Activated B cell treated with CpG ODN at 0.5 μM for 24 hours (primary cell): Measurements from ENCODE around the gene UPK1B. TPM values are rescaled to one million over a fixed set of nuclear protein-coding genes. Genes with fewer than 3 reads are reported as not detected.

Experiments
- ATAC-seq: fragments of 200-7000 bp; cut with Tn5 transposase; one replicate; pipeline ENCODE4 v1.10.0; 2021; ENCODE audit warnings: low read depth, mild to moderate bottlenecking, moderate library complexity
- CTCF ChIA-PET: fragments of 350-600 bp; sonication (Branson Sonifier 250); formaldehyde crosslinking; loops from one replicate; lab custom pipeline; 2021; ENCODE audit warnings: antibody characterized with exemption; lab: Charles Lee
- POLR2A ChIA-PET: fragments of 350-600 bp; sonication (Branson Sonifier 250); formaldehyde crosslinking; loops from one replicate; lab custom pipeline; 2021; ENCODE audit warnings: antibody characterized with exemption; lab: Charles Lee
- DNase-seq: peaks from one replicate; pipeline ENCODE4 v3.0.0; 2022
- H3K27ac Mint-ChIP-seq: one replicate; pipeline ENCODE4 v1.8.0; 2020; ENCODE audit warnings: mixed read lengths
- H3K27me3 Mint-ChIP-seq: one replicate; pipeline ENCODE4 v1.8.0; 2021; ENCODE audit warnings: mixed read lengths
- H3K36me3 Mint-ChIP-seq: one replicate; pipeline ENCODE4 v1.8.0; 2021; ENCODE audit warnings: low read depth, mixed read lengths
- H3K4me1 Mint-ChIP-seq: one replicate; pipeline ENCODE4 v1.8.0; 2021; ENCODE audit warnings: mixed read lengths
- H3K4me3 Mint-ChIP-seq: one replicate; pipeline ENCODE4 v1.8.0; 2020; ENCODE audit warnings: mild to moderate bottlenecking, mixed read lengths
- H3K9me3 Mint-ChIP-seq: one replicate; pipeline ENCODE4 v1.8.0; 2020; ENCODE audit warnings: mixed read lengths
- intact Hi-C: fragments of 100-400 bp; cut with micrococcal nuclease; formaldehyde crosslinking; loops from one replicate; pipeline ENCODE4 v1.15.1; 2024
- total RNA-seq: library from RNA; stranded (reverse); gene quantifications from 2 replicates; pipeline ENCODE4 v1.2.3, GENCODE V29; 2022
- TF ChIP-seq, protein P1 (sequence below): fragments of 200-600 bp; IDR thresholded peaks from one replicate; pipeline ENCODE4 v1.8.0; 2022; ENCODE audit warnings: antibody characterized with exemption, mild to moderate bottlenecking

Gene UPK1B
- total RNA-seq, 1 donor from 2014 or later: not detected

DNA sequence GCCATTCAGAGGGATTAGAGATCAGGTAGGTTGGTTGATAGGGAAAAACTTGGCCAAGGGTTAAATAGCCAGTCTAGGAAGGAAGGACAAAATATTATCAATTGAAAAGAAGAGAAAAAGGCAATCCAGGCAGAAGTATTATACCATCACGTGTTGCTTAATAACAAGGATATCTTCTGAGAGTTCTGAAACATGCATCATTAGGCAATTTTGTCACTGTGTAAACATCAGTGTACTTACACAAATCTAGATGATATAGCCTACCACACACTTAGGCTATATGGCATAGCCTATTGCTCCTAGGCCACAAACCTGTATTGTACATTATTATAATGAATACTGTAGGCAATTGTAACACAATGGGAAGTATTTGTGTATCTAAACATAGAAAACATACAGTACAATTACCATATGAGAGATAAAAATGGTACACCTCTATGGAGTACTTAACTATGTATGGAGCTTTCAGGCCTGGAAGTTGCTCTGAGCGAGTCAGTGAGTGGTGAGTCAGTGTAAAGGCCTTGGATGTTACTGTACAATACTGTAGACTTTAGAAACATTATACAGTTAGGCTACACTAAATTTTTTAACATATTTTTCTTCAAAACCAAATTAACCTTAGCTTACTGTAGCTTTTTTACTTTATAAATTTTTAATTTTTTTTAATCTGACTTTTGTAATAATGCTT, 24.8 kb upstream of the UPK1B start:
- TF ChIP-seq, protein P1, sequence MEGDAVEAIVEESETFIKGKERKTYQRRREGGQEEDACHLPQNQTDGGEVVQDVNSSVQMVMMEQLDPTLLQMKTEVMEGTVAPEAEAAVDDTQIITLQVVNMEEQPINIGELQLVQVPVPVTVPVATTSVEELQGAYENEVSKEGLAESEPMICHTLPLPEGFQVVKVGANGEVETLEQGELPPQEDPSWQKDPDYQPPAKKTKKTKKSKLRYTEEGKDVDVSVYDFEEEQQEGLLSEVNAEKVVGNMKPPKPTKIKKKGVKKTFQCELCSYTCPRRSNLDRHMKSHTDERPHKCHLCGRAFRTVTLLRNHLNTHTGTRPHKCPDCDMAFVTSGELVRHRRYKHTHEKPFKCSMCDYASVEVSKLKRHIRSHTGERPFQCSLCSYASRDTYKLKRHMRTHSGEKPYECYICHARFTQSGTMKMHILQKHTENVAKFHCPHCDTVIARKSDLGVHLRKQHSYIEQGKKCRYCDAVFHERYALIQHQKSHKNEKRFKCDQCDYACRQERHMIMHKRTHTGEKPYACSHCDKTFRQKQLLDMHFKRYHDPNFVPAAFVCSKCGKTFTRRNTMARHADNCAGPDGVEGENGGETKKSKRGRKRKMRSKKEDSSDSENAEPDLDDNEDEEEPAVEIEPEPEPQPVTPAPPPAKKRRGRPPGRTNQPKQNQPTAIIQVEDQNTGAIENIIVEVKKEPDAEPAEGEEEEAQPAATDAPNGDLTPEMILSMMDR: no peak
- intact Hi-C loops: no loop called here

DNA sequence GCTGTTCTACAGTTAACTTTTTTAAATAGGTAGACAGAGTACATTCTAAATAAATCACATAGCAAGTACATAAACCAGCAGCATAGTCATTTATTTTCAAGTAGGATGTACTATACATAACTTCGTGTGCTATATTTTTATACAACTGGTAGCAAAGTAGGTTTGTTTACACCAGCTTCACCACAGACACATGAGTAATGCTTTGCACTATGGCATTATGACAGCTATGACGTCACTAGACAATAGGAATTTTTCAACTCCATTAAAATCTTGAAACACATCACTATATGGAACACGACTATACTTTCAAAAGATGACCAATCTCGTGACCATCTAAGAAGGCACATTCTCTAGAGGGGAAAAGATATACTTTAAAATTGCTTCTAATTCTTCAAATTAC, 23.9 kb upstream of the UPK1B start:
- Mint-ChIP-seq H3K9me3 (peaks cover 14% of the 10 kb centered on the region), H3K4me3 (no peak overlapping the region), H3K36me3 (no peaks in the 10 kb centered on the region), H3K27me3 (peaks cover 4% of the 10 kb centered on the region), H3K27ac (no peak overlapping the region), H3K4me1 (no peaks in the 10 kb centered on the region)
- intact Hi-C loops: no loop called here
- TF ChIP-seq, protein P1: no peak
- ChIA-PET POLR2A (no interaction called here), CTCF (interaction anchor here (1.1 kb wide), 1 partner anchor 531 kb away, joined by 3 read pairs; no protein-coding TSS in a partner anchor)
- no peak for ATAC-seq
- no peak for DNase-seq

More for the DNA sequence above, 24.8 kb upstream of the UPK1B start:
- peaks cover 6% of the 10 kb centered on the region for H3K9me3 Mint-ChIP-seq
- H3K27me3 Mint-ChIP-seq: peaks cover 1% of the 10 kb centered on the region
- ATAC-seq (no peak), DNase-seq (no peak)
- ChIA-PET CTCF (interaction anchor here (1.1 kb wide), 1 partner anchor 532 kb away, joined by 3 read pairs; no protein-coding TSS in a partner anchor), POLR2A (no interaction called here)
- no peaks in the 10 kb centered on the region for H3K4me1 Mint-ChIP-seq
- H3K27ac Mint-ChIP-seq: no peak overlapping the region
- no peak overlapping the region for H3K4me3 Mint-ChIP-seq
- H3K36me3 Mint-ChIP-seq: no peaks in the 10 kb centered on the region

DNA sequence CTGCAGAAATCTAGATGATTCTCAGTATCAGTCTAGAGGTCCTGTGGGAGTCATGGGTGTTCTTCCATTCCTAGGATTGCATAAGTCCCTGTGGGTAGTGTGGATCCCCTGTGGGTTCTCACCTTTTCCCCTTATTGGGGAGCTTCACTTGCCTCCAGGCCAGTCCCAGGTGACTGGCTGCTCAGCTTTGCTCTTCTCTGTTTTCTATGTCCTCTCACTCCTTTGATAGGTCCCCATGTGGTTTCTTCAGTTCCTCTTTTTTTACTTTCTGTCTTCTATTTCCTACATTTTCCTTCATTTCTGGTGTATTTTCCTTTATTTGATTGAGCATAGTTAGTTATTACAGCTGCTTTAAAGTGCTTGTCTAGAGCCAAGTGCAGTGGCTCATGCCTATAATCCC, 16.5 kb upstream of the UPK1B start:
- TF ChIP-seq, protein P1: no peak
- no peaks in the 10 kb centered on the region for H3K4me1 Mint-ChIP-seq
- no peak for DNase-seq
- H3K27ac Mint-ChIP-seq: no peak overlapping the region
- H3K9me3 Mint-ChIP-seq: peaks cover 18% of the 10 kb centered on the region
- ATAC-seq: no peak
- H3K4me3 Mint-ChIP-seq: no peak overlapping the region
- POLR2A ChIA-PET: no interaction called here
- peaks cover 13% of the 10 kb centered on the region for H3K27me3 Mint-ChIP-seq
- H3K36me3 Mint-ChIP-seq: no peaks in the 10 kb centered on the region
- CTCF ChIA-PET: no interaction called here
- intact Hi-C loops: no loop called here

DNA sequence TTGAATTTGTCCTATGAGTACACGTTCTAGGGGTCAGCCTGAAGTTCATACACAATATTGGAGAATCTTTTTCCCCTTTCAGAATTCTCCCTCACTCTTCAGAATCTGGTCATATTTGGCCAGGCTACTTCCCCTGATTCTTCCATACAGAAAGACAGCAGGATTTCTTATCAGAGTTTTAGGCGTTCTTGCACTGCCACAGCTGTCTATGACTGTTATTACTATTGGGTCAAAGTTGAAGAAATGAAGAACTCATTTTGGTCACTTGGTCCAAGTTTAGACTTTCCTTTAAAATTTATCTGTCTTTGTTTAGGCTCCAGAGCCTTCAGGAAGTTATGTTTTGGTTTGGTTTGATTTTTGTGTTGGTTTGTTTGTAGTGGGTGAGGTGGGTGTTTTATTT, 15.4 kb upstream of the UPK1B start:
- ChIA-PET CTCF (no interaction called here), POLR2A (no interaction called here)
- Mint-ChIP-seq H3K9me3 (peaks cover 16% of the 10 kb centered on the region), H3K4me3 (no peak overlapping the region), H3K27ac (no peak overlapping the region), H3K27me3 (peaks cover 17% of the 10 kb centered on the region), H3K36me3 (no peaks in the 10 kb centered on the region), H3K4me1 (no peaks in the 10 kb centered on the region)
- TF ChIP-seq, protein P1: no peak
- intact Hi-C loops: no loop called here
- no peak for DNase-seq
- no peak for ATAC-seq

DNA sequence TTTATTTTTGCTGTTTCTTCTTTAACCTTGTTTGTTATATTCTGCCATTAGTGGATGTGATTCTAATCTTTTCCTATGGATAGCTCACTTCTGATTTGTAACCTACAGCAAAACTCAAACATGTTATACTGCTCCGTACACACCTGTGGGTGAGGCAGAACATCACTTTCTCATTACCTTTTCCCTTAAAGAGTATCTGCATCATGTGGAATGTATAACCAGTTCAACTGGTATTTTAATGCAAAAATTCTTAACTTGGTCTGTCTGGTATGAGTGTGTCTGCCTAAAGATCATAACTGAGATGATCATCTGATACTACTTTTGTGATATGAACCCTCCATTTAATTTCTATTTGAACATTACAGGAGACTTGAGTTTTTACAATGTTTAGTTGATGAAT, 13.0 kb upstream of the UPK1B start:
- Mint-ChIP-seq H3K4me1 (no peaks in the 10 kb centered on the region), H3K27me3 (peaks cover 16% of the 10 kb centered on the region), H3K36me3 (no peaks in the 10 kb centered on the region), H3K27ac (no peak overlapping the region), H3K4me3 (no peak overlapping the region), H3K9me3 (peaks cover 5% of the 10 kb centered on the region)
- intact Hi-C loops: no loop called here
- CTCF ChIA-PET: no interaction called here
- TF ChIP-seq, protein P1: no peak
- ATAC-seq (no peak), DNase-seq (no peak)
- POLR2A ChIA-PET: no interaction called here
